ENCODE results near the gene CYP26B1.

DNA sequence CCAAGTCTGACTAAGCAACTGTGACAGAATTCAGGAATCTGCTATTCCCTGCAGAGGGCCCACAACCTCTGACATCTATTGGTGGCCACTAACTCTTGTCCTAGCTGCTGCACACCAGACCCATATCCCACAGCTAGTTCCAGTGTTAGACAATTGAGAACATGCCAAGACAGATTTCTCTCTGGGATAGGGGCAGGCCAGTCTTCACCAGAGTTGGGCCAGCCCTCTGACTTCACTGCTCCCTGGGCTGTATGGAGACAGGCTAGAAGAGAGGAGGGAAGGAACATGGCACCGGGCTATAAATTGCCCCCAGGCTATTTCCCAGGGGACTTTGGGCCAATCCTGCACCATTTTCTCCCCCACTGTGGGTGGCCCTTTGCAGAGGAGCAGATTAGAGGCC lies 32.7 kb upstream of the CYP26B1 start:
- no peak for TF ChIP-seq FOXK1 (CRISPR knock-in tag; IDR thresholded peaks at IDR 0.05)
- TF ChIP-seq, protein P1, sequence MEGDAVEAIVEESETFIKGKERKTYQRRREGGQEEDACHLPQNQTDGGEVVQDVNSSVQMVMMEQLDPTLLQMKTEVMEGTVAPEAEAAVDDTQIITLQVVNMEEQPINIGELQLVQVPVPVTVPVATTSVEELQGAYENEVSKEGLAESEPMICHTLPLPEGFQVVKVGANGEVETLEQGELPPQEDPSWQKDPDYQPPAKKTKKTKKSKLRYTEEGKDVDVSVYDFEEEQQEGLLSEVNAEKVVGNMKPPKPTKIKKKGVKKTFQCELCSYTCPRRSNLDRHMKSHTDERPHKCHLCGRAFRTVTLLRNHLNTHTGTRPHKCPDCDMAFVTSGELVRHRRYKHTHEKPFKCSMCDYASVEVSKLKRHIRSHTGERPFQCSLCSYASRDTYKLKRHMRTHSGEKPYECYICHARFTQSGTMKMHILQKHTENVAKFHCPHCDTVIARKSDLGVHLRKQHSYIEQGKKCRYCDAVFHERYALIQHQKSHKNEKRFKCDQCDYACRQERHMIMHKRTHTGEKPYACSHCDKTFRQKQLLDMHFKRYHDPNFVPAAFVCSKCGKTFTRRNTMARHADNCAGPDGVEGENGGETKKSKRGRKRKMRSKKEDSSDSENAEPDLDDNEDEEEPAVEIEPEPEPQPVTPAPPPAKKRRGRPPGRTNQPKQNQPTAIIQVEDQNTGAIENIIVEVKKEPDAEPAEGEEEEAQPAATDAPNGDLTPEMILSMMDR (IDR thresholded peaks at IDR 0.05), result no peak
- TF ChIP-seq, protein P2, sequence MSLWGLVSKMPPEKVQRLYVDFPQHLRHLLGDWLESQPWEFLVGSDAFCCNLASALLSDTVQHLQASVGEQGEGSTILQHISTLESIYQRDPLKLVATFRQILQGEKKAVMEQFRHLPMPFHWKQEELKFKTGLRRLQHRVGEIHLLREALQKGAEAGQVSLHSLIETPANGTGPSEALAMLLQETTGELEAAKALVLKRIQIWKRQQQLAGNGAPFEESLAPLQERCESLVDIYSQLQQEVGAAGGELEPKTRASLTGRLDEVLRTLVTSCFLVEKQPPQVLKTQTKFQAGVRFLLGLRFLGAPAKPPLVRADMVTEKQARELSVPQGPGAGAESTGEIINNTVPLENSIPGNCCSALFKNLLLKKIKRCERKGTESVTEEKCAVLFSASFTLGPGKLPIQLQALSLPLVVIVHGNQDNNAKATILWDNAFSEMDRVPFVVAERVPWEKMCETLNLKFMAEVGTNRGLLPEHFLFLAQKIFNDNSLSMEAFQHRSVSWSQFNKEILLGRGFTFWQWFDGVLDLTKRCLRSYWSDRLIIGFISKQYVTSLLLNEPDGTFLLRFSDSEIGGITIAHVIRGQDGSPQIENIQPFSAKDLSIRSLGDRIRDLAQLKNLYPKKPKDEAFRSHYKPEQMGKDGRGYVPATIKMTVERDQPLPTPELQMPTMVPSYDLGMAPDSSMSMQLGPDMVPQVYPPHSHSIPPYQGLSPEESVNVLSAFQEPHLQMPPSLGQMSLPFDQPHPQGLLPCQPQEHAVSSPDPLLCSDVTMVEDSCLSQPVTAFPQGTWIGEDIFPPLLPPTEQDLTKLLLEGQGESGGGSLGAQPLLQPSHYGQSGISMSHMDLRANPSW (CRISPR knock-in tag; conservative IDR thresholded peaks at IDR 0.05; ENCODE audit: low read depth), result no peak
- TF ChIP-seq, protein P3, sequence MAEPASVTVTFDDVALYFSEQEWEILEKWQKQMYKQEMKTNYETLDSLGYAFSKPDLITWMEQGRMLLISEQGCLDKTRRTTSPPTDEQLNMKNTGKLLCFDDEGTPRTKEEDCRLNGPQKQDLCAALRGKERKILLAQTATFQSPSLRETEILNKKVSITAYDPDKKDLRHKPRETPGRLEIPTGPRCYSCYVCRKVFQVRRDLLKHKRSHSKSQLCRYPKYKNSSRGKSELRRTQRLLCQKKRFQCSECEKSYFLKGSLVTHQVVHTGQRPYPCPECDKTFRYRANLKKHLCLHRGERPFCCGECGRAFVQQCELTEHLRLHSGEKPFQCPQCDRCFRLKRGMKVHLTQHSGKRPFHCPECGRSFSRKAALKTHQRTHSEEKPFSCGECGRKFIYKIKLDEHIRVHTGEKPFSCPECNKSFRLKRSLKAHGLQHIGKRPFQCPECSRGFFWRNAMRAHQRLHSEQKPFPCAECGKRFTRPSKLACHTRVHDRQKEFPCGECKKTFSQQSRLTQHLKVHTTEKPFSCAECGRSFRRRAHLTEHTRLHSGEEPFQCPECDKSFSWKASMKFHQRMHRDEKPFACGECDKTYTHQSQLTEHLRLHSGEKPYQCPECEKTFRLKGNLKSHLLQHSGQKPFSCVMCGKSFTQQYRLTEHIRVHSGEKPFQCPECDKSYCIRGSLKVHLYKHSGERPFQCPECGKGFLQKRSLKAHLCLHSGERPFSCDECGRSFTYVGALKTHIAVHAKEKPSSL (CRISPR knock-in tag; conservative IDR thresholded peaks at IDR 0.05), result no peak
- TF ChIP-seq, protein P4, sequence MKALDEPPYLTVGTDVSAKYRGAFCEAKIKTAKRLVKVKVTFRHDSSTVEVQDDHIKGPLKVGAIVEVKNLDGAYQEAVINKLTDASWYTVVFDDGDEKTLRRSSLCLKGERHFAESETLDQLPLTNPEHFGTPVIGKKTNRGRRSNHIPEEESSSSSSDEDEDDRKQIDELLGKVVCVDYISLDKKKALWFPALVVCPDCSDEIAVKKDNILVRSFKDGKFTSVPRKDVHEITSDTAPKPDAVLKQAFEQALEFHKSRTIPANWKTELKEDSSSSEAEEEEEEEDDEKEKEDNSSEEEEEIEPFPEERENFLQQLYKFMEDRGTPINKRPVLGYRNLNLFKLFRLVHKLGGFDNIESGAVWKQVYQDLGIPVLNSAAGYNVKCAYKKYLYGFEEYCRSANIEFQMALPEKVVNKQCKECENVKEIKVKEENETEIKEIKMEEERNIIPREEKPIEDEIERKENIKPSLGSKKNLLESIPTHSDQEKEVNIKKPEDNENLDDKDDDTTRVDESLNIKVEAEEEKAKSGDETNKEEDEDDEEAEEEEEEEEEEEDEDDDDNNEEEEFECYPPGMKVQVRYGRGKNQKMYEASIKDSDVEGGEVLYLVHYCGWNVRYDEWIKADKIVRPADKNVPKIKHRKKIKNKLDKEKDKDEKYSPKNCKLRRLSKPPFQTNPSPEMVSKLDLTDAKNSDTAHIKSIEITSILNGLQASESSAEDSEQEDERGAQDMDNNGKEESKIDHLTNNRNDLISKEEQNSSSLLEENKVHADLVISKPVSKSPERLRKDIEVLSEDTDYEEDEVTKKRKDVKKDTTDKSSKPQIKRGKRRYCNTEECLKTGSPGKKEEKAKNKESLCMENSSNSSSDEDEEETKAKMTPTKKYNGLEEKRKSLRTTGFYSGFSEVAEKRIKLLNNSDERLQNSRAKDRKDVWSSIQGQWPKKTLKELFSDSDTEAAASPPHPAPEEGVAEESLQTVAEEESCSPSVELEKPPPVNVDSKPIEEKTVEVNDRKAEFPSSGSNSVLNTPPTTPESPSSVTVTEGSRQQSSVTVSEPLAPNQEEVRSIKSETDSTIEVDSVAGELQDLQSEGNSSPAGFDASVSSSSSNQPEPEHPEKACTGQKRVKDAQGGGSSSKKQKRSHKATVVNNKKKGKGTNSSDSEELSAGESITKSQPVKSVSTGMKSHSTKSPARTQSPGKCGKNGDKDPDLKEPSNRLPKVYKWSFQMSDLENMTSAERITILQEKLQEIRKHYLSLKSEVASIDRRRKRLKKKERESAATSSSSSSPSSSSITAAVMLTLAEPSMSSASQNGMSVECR (CRISPR knock-in tag; IDR thresholded peaks at IDR 0.05; ENCODE audit: borderline replicate concordance), result no peak
- no peak for TF ChIP-seq ELF4 (CRISPR knock-in tag; IDR thresholded peaks at IDR 0.05; ENCODE audit: low read depth)
- no peak for TF ChIP-seq NFYB (CRISPR knock-in tag; conservative IDR thresholded peaks at IDR 0.05; ENCODE audit: low read depth)
- TF ChIP-seq GABPB1 (CRISPR knock-in tag; IDR thresholded peaks at IDR 0.05), result no peak
- TF ChIP-seq, protein P5, sequence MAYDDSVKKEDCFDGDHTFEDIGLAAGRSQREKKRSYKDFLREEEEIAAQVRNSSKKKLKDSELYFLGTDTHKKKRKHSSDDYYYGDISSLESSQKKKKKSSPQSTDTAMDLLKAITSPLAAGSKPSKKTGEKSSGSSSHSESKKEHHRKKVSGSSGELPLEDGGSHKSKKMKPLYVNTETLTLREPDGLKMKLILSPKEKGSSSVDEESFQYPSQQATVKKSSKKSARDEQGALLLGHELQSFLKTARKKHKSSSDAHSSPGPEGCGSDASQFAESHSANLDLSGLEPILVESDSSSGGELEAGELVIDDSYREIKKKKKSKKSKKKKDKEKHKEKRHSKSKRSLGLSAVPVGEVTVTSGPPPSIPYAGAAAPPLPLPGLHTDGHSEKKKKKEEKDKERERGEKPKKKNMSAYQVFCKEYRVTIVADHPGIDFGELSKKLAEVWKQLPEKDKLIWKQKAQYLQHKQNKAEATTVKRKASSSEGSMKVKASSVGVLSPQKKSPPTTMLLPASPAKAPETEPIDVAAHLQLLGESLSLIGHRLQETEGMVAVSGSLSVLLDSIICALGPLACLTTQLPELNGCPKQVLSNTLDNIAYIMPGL (CRISPR knock-in tag; IDR thresholded peaks at IDR 0.05), result no peak
- TF ChIP-seq, protein P6, sequence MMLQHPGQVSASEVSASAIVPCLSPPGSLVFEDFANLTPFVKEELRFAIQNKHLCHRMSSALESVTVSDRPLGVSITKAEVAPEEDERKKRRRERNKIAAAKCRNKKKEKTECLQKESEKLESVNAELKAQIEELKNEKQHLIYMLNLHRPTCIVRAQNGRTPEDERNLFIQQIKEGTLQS (CRISPR knock-in tag; conservative IDR thresholded peaks at IDR 0.05), result no peak
- TF ChIP-seq, protein P7, sequence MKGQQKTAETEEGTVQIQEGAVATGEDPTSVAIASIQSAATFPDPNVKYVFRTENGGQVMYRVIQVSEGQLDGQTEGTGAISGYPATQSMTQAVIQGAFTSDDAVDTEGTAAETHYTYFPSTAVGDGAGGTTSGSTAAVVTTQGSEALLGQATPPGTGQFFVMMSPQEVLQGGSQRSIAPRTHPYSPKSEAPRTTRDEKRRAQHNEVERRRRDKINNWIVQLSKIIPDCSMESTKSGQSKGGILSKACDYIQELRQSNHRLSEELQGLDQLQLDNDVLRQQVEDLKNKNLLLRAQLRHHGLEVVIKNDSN (CRISPR knock-in tag; IDR thresholded peaks at IDR 0.05), result no peak

Data from WTC11 (cell line).